Keratinocyte (primary cell): Measurements from ENCODE around the gene ARMC2.

Experiments used
- CTCF ChIP-seq, 3 experiments: IDR thresholded peaks in 1 of 3; conservative IDR thresholded peaks in 1 of 3; optimal IDR thresholded peaks in 1 of 3; 2 replicates in 2 of 3; 3 replicates in 1 of 3; pipeline versions ENCODE3 to v1.5.1; 2011; ENCODE audit warnings: low read length in 3 of 3, mild to moderate bottlenecking in 3 of 3, moderate library complexity in 2 of 3, control low read depth in 1 of 3, inconsistent platforms in 1 of 3; ENCODE audit not compliant: insufficient read depth in 2 of 3; ENCODE audit errors: extremely low read depth in 1 of 3
- EZH2 ChIP-seq: IDR thresholded peaks from one replicate; pipeline ENCODE4 v1.6.1; 2012; ENCODE audit warnings: inconsistent platforms, mild to moderate bottlenecking, low read length, moderate library complexity

- TF ChIP-seq EZH2 (no peak), CTCF (optimal IDR thresholded peaks at IDR 0.05 in 1 of 3, IDR thresholded peaks at IDR 0.05 in 1 of 3, conservative IDR thresholded peaks at IDR 0.05 in 1 of 3; ENCODE audit: extremely low read depth in 1 of 3, insufficient read depth in 2 of 3, low read length in 3 of 3) (no peak)
Measured at GRCh38 chr6:108940741-108941140, 92.5 kb downstream of the ARMC2 start.
